Adrenal gland (tissue), 12 donors: ENCODE measurements around the gene LZTR1. TPM values are rescaled to one million over a fixed set of nuclear protein-coding genes. Genes with fewer than 3 reads are reported as not detected.
A peak's percentile ranks its signal among the peaks of the same experiment; 100 is the strongest.

Experiments
- DNase-seq, 7 donors: peaks; one replicate each; pipeline ENCODE4 v3.0.0-alpha.2; 2019 to 2020
- H3K27ac ChIP-seq, 5 donors: fragments of 200-600 bp; sonication (generic) in 4 of 5; 1 replicate in 3 of 5; 2 replicates in 2 of 5; pipeline versions ENCODE4 v1.5.1 to v1.8.0; 2016 to 2020; ENCODE audit warnings: mild to moderate bottlenecking in 1 of 5
- H3K27me3 ChIP-seq: fragments of 200-600 bp; 2 replicates; pipeline ENCODE4 v1.8.0; 2021
- H3K36me3 ChIP-seq, 2 donors: fragments of 200-600 bp; replicated peaks in 1 of 2; 1 replicate in 1 of 2; 2 replicates in 1 of 2; pipeline versions ENCODE4 v1.5.1 to v1.8.0; 2018 to 2022
- H3K4me1 ChIP-seq, 2 donors: fragments of 200-600 bp; replicated peaks in 1 of 2; 1 replicate in 1 of 2; 2 replicates in 1 of 2; pipeline versions ENCODE4 v1.5.1 to v1.8.0; 2018 to 2021
- H3K4me3 ChIP-seq, 4 donors: fragments of 200-600 bp; sonication (generic) in 3 of 4; one replicate each; pipeline ENCODE4 v1.5.1; 2016 to 2018
- H3K9me3 ChIP-seq, 3 donors: fragments of 200-600 bp; sonication (generic) in 1 of 3; replicated peaks in 1 of 3; 1 replicate in 2 of 3; 2 replicates in 1 of 3; pipeline versions ENCODE4 v1.5.1 to v1.8.0; 2016 to 2021
- POLR2A ChIP-seq, 2 donors: fragments of 450-650 bp; IDR thresholded peaks; one replicate each; pipeline ENCODE4 v1.6.1; 2017; ENCODE audit warnings: antibody characterized with exemption in 2 of 2, mild to moderate bottlenecking in 2 of 2, moderate library complexity in 1 of 2
- WGBS, 4 donors: extraction: QIAGEN DNeasy Blood & Tissue Kit in 2 of 4; methylation state at CpG; one replicate each; pipeline versions ENCODE4 v1.1.5 to v1.1.7; 2013 to 2017; 5-methylcytosine and 5-hydroxymethylcytosine counted together
- intact Hi-C, 2 donors: fragments of 100-400 bp; cut with DNase I; formaldehyde crosslinking; loops; one replicate each; pipeline versions ENCODE4 v1.14.1 to v1.15.0; 2022 to 2023
- polyA plus RNA-seq, 3 donors: library from polyadenylated mRNA; stranded (reverse); fragments of 200-250 nt in 2 of 3; fragments of 350-450 nt in 1 of 3; fragmentation: Illumina TruSeq in 1 of 3; extraction: RNeasy Lipid Tissue Mini Kit (QIAGEN cat#74804) in 1 of 3; gene quantifications; one replicate each; pipeline ENCODE4 v1.2.3, GENCODE V29; 2013 to 2014
- total RNA-seq, 9 donors: library from RNA; depleted of rRNA in 4 of 9; stranded (reverse); fragments of >200 nt in 4 of 9; fragments of 120-200 nt in 1 of 9; fragmentation: NEBNext Ultra II Directional in 1 of 9; extraction: Animal tissue kit (Norgen Biotek cat#: 25700) in 1 of 9; gene quantifications; one replicate each; pipeline versions ENCODE4 v1.1.0 to v1.2.4, GENCODE V29; 2013 to 2023
- TF ChIP-seq, protein P1 (sequence below), 6 experiments: fragments of 450-650 bp in 4 of 6; fragments of 200-600 bp in 2 of 6; sonication (generic) in 1 of 6; IDR thresholded peaks; 1 replicate in 5 of 6; 2 replicates in 1 of 6; pipeline versions ENCODE4 v1.5.1 to v1.8.0; 2016 to 2021; ENCODE audit warnings: antibody characterized with exemption in 6 of 6, mild to moderate bottlenecking in 2 of 6, moderate library complexity in 1 of 6
- donor health status: healthy with polysubstance abuse.
- donor health status: Bipolar disorder and iron deficiency.
- donor health status: DM: yes; HTN: yes; CAD: no.
- donor health status: DM: no; HTN: no; CAD: no.
- donor health status: DM: no; HTN: no; CAD: no.
- donor health status: DM: yes; HTN: yes; CAD: no.

LZTR1 gene
- total and polyA plus RNA-seq, 12 donors: 32.6 to 100 (median 55.8) TPM

DNA sequence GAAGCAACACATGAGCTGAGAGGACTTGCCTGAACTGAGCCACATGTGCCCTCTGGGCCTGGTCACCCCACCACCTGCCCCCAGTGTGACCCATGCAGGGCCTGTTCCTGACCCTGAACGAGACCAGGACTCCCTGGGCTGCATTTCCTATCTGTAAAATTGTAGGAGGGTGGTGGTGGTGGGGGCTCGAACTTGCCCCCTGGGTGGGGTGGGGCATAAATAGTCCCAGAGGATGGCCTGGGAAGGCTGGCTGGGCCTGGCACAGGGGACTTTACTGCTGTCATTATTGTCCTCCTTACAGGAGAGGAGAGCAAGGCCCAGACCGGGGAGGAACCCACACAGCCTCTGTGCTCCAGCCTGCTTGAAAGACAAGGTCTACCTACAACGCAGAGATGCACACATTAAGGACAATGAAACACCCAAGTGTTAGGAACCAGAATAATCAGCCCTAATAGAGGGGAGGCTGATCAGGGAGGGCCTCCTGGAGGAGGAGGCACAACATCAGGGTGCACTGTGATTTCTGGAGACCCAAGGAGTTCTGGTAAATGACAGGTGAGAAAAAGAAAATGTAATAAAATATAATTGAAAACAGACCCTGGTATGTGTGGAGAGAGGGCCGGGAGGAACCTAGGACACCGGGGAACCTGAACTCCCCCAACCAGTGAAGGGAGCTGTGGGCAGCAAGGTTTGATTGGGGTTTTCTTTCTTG lies 17.9 kb upstream of the LZTR1 start:
- Histone ChIP-seq H3K27me3 (no peaks in the 10 kb centered on the region), H3K36me3 (no peaks in the 10 kb centered on the region), H3K27ac (no peak overlapping the region), H3K4me1 (peaks cover 6 to 9% of the 10 kb centered on the region in 2 donors), H3K4me3 (peak overlapping the region in 1 of 4 donors; percentile 65), H3K9me3 (no peaks in the 10 kb centered on the region)
- intact Hi-C loops: no loop called here
- no peak for DNase-seq
- TF ChIP-seq, protein P1, sequence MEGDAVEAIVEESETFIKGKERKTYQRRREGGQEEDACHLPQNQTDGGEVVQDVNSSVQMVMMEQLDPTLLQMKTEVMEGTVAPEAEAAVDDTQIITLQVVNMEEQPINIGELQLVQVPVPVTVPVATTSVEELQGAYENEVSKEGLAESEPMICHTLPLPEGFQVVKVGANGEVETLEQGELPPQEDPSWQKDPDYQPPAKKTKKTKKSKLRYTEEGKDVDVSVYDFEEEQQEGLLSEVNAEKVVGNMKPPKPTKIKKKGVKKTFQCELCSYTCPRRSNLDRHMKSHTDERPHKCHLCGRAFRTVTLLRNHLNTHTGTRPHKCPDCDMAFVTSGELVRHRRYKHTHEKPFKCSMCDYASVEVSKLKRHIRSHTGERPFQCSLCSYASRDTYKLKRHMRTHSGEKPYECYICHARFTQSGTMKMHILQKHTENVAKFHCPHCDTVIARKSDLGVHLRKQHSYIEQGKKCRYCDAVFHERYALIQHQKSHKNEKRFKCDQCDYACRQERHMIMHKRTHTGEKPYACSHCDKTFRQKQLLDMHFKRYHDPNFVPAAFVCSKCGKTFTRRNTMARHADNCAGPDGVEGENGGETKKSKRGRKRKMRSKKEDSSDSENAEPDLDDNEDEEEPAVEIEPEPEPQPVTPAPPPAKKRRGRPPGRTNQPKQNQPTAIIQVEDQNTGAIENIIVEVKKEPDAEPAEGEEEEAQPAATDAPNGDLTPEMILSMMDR (IDR thresholded peaks at IDR 0.05): no peak
- no peak for TF ChIP-seq POLR2A (IDR thresholded peaks at IDR 0.05)
- 50 to 65% (median 60%) methylated on average over 5 to 6 of the region's 6 CpGs for WGBS, 4 donors

DNA sequence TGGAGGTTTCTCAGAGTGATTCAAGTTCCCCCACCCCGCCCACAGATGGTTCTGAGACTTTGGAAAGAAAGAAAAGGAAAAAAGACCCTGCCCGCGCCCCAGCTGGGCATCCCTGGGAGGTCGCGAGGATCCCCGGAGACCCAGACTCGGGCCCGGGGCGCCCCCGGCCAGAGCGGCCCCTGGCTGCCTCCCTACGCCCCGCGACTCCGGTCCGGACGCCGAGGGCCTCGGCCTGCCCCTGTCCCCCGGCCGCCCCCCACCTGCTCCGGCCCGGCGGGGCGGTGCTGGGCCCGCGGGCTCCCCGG lies 17.3 kb upstream of the LZTR1 start:
- Histone ChIP-seq H3K36me3 (no peaks in the 10 kb centered on the region), H3K9me3 (no peaks in the 10 kb centered on the region), H3K4me3 (peak overlapping the region in 1 of 4 donors; percentile 65), H3K27ac (no peak overlapping the region), H3K27me3 (no peaks in the 10 kb centered on the region), H3K4me1 (peaks cover 6 to 9% of the 10 kb centered on the region in 2 donors)
- 2 to 9% (median 2%) methylated on average over 6 to 28 of the region's 28 CpGs; no CpG with 5 or more reads in 1 of the 4 donors for WGBS, 4 donors
- no peak for TF ChIP-seq POLR2A (IDR thresholded peaks at IDR 0.05)
- TF ChIP-seq, protein P1 (IDR thresholded peaks at IDR 0.05): no peak
- intact Hi-C loops: no loop called here
- DNase-seq: no peak

DNA sequence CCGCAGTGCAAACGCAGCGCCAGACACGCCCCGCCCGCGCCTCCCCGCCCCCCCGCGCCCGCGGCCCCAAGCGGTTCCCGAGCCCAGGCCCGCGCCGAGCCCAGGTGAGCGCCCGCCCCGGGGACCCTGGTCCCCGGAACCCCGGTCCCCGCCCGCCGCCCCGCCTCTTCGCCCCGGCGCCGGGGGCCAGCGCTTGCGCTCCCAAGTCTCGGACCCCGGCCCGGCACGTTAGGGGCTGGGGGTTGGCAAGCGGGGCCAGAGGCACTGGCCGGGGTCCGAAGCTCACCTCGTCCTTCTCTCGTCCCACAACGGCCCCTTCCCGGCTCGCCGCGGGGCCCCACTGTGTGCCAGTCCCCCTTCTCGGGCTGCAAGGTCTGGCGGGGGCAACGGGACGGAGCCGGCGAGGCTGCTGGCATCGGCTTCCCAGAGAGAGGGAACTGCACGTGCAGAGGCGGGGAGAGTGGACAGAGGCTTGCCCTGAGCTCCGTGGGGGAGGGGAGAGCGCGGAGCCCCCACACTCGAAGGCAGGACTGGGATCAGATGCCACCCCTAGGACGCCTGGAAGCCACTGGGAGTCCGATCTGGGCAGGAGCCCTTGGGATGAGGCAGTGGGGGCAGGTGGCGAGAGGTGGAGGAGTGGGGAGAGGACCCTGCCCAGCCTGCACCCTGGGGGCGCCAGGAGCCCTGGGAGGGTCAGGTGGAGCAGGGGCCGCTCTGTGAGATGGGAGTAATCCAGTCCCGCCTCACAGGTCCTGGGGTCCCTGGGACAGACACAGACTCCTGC lies 16.8 kb upstream of the LZTR1 start:
- no peaks in the 10 kb centered on the region for H3K9me3 ChIP-seq
- H3K4me1 ChIP-seq: peaks cover 6 to 9% of the 10 kb centered on the region in 2 donors
- TF ChIP-seq, protein P1 (IDR thresholded peaks at IDR 0.05): no peak
- no peaks in the 10 kb centered on the region for H3K27me3 ChIP-seq
- H3K27ac ChIP-seq: no peak overlapping the region
- peak overlapping the region in 1 of 4 donors; percentile 65 for H3K4me3 ChIP-seq
- no peak for DNase-seq
- WGBS, 4 donors: 10 to 19% (median 13%) methylated on average over 5 to 59 of the region's 65 CpGs
- intact Hi-C loops: no loop called here
- H3K36me3 ChIP-seq: no peaks in the 10 kb centered on the region

DNA sequence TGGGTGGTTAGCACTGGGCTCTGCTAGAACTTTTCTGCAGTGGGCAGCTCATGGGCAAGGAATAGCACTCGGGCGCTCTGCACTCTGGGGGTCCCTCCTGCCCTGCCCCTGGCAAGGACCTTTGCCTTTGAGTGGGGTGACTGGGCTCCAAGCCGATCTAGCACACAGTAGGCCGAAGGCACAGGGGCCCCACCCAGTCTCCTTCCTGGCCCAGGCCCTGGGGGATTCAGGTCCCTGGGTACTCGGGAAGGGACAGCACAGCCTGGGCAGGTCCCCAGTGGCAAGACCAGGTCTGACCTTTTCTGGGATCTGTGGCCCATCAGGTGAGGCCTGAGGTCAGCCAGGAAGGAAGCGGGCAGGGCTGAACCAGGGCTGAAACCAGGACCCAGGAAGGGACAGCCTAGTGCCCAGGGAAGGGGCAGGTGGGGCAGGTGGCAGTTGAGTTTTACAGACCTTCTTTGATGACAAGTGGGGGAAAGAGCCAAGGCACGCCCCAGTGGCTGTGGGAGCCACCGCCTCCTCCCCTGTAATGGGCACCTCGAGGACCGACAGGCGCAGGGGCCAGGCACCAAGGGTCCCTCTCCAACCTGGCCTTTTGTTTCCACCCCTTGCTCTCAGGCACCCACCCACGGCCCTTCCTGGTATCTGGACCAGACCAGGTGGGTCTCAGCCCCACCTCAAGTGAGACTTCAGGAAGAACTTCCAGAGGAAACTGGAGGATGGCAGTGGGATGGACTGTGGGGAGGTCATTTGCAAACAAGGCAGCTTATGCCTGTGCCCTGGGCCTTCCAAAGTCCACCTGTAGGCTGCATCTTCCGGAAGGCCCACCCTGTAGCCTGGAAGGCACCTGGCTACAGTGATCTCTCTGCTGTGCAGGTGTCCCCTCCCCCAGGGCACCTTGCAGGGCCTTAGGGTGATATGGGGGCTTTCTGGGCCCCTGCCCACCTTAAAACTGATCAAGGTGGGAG lies 15.9 kb upstream of the LZTR1 start:
- H3K4me3 ChIP-seq: no peak overlapping the region
- peaks cover 6 to 9% of the 10 kb centered on the region in 2 donors for H3K4me1 ChIP-seq
- WGBS, 4 donors: 87 to 93% (median 91%) methylated on average over 7 to 13 of the region's 13 CpGs
- no peaks in the 10 kb centered on the region for H3K9me3 ChIP-seq
- no peaks in the 10 kb centered on the region for H3K36me3 ChIP-seq
- no peaks in the 10 kb centered on the region for H3K27me3 ChIP-seq
- no peak for DNase-seq
- no peak for TF ChIP-seq POLR2A (IDR thresholded peaks at IDR 0.05)
- TF ChIP-seq, protein P1 (IDR thresholded peaks at IDR 0.05): no peak
- intact Hi-C loops: no loop called here
- H3K27ac ChIP-seq: no peak overlapping the region
